Measurements from ENCODE around the gene C3orf49. TPM values are rescaled to one million over a fixed set of nuclear protein-coding genes. Genes with fewer than 3 reads are reported as not detected.

The C3orf49 gene
- total RNA-seq, 2 experiments from 2014 or later: not detected

- no peak for TF ChIP-seq EZH2phosphoT487 (IDR thresholded peaks at IDR 0.05; ENCODE audit: borderline replicate concordance, low read depth, low read length)
- TF ChIP-seq CTCF (conservative IDR thresholded peaks at IDR 0.05; ENCODE audit: low read length): peak; percentile 46; the same call in 1 of the 2 replicates
- no peaks in the 10 kb centered on the region for H3K79me2 ChIP-seq (ENCODE audit: insufficient read depth, low read depth, low read length)
- H3K9me3 ChIP-seq (ENCODE audit: low read length): no peaks in the 10 kb centered on the region
- no peak overlapping the region for H3K4me3 ChIP-seq (ENCODE audit: low read depth, low read length, poor library complexity, severe bottlenecking)
- no peaks in the 10 kb centered on the region for H3K36me3 ChIP-seq (ENCODE audit: insufficient read depth, low read length)
- no peaks in the 10 kb centered on the region for H3K4me1 ChIP-seq (ENCODE audit: insufficient read depth, low read length, poor library complexity, severe bottlenecking)
- H4K20me1 ChIP-seq (ENCODE audit: insufficient read depth, low read length): no peaks in the 10 kb centered on the region
- no peak overlapping the region for H3K27ac ChIP-seq (ENCODE audit: low read depth, low read length, poor library complexity, severe bottlenecking)
- no TSS peak for BruUV-seq (replicated peaks)
- H2AFZ ChIP-seq (ENCODE audit: low read length): no peak overlapping the region
- CTCF ChIA-PET (ENCODE audit: unreplicated experiment): no interaction called here
- POLR2A ChIA-PET: no interaction called here
- no peak for DNase-seq (ENCODE audit: low spot score)
- intact Hi-C loops (cut with micrococcal nuclease; ENCODE audit: unreplicated experiment): no loop called here
- H3K4me2 ChIP-seq (ENCODE audit: low read length): no peak overlapping the region
- H3K9me2 ChIP-seq (ENCODE audit: insufficient read depth, low read length): no peaks in the 10 kb centered on the region
These were observed 27.1 kb upstream of the C3orf49 start for GRCh38 chr3:63791974-63792373.

- DNase-seq (ENCODE audit: low spot score): no peak
- no peak overlapping the region for H2AFZ ChIP-seq (ENCODE audit: low read length)
- H3K79me2 ChIP-seq (ENCODE audit: insufficient read depth, low read depth, low read length): no peaks in the 10 kb centered on the region
- H3K36me3 ChIP-seq (ENCODE audit: insufficient read depth, low read length): no peaks in the 10 kb centered on the region
- CTCF ChIA-PET (ENCODE audit: unreplicated experiment): no interaction called here
- intact Hi-C loops (cut with micrococcal nuclease; ENCODE audit: unreplicated experiment): no loop called here
- no peaks in the 10 kb centered on the region for H3K9me2 ChIP-seq (ENCODE audit: insufficient read depth, low read length)
- no peak overlapping the region for H3K4me2 ChIP-seq (ENCODE audit: low read length)
- no peak overlapping the region for H3K4me3 ChIP-seq (ENCODE audit: low read depth, low read length, poor library complexity, severe bottlenecking)
- H3K9me3 ChIP-seq (ENCODE audit: low read length): no peaks in the 10 kb centered on the region
- POLR2A ChIA-PET: no interaction called here
- no peak overlapping the region for H3K27ac ChIP-seq (ENCODE audit: low read depth, low read length, poor library complexity, severe bottlenecking)
- no peaks in the 10 kb centered on the region for H3K4me1 ChIP-seq (ENCODE audit: insufficient read depth, low read length, poor library complexity, severe bottlenecking)
- H4K20me1 ChIP-seq (ENCODE audit: insufficient read depth, low read length): no peaks in the 10 kb centered on the region
- no TSS peak for BruUV-seq (replicated peaks)
- no peak for TF ChIP-seq EZH2phosphoT487 (IDR thresholded peaks at IDR 0.05; ENCODE audit: borderline replicate concordance, low read depth, low read length)
- TF ChIP-seq CTCF (conservative IDR thresholded peaks at IDR 0.05; ENCODE audit: low read length): no peak
These were observed 23.7 kb upstream of the C3orf49 start for GRCh38 chr3:63795438-63795837.

GRCh38 chr3:63798544-63798943, 20.6 kb upstream of the C3orf49 start:
- H2AFZ ChIP-seq (ENCODE audit: low read length): no peak overlapping the region
- H3K4me2 ChIP-seq (ENCODE audit: low read length): no peak overlapping the region
- H3K36me3 ChIP-seq (ENCODE audit: insufficient read depth, low read length): no peaks in the 10 kb centered on the region
- H3K79me2 ChIP-seq (ENCODE audit: insufficient read depth, low read depth, low read length): no peaks in the 10 kb centered on the region
- H3K9me2 ChIP-seq (ENCODE audit: insufficient read depth, low read length): no peaks in the 10 kb centered on the region
- H3K27ac ChIP-seq (ENCODE audit: low read depth, low read length, poor library complexity, severe bottlenecking): no peak overlapping the region
- no TSS peak for BruUV-seq (replicated peaks)
- CTCF ChIA-PET (ENCODE audit: unreplicated experiment): no interaction called here
- H3K9me3 ChIP-seq (ENCODE audit: low read length): no peaks in the 10 kb centered on the region
- intact Hi-C loops (cut with micrococcal nuclease; ENCODE audit: unreplicated experiment): no loop called here
- POLR2A ChIA-PET: no interaction called here
- DNase-seq (ENCODE audit: low spot score): no peak
- H4K20me1 ChIP-seq (ENCODE audit: insufficient read depth, low read length): no peaks in the 10 kb centered on the region
- TF ChIP-seq CTCF (conservative IDR thresholded peaks at IDR 0.05; ENCODE audit: low read length) (no peak), EZH2phosphoT487 (IDR thresholded peaks at IDR 0.05; ENCODE audit: borderline replicate concordance, low read depth, low read length) (no peak)
- no peaks in the 10 kb centered on the region for H3K4me1 ChIP-seq (ENCODE audit: insufficient read depth, low read length, poor library complexity, severe bottlenecking)
- H3K4me3 ChIP-seq (ENCODE audit: low read depth, low read length, poor library complexity, severe bottlenecking): no peak overlapping the region
